CD14-positive monocyte (primary cell): ENCODE data around the gene ISLR2. TPM values are rescaled to one million over a fixed set of nuclear protein-coding genes. Genes with fewer than 3 reads are reported as not detected.
"Not testable (repeated sequence)": the region's sequence is repeated elsewhere in the genome, so short reads cannot be mapped to it uniquely, and the experiment has no call there.

Experiments used
- DNase-seq, 3 donors: peaks; one replicate each; pipeline ENCODE4 v3.0.0-alpha.2; 2011 to 2022
- H2AFZ ChIP-seq: 2 replicates; pipeline ENCODE4 v1.6.0; 2012; ENCODE audit warnings: mild to moderate bottlenecking, low read depth, low read length, inconsistent platforms; ENCODE audit not compliant: insufficient read depth, poor library complexity, severe bottlenecking
- H3K27ac ChIP-seq, 2 donors: 1 replicate in 1 of 2; 2 replicates in 1 of 2; pipeline ENCODE4 v1.5.1; 2012 to 2013; ENCODE audit warnings: low read length in 2 of 2, control low read depth in 1 of 2, inconsistent platforms in 1 of 2, low read depth in 1 of 2, mild to moderate bottlenecking in 1 of 2
- H3K27me3 ChIP-seq, 2 donors: one replicate each; pipeline versions ENCODE4 v1.6.0 to v1.6.1; 2011 to 2013; ENCODE audit warnings: low read length in 2 of 2; ENCODE audit not compliant: control insufficient read depth in 2 of 2, insufficient read depth in 2 of 2
- H3K36me3 ChIP-seq, 2 donors: replicated peaks in 1 of 2; 1 replicate in 1 of 2; 2 replicates in 1 of 2; pipeline versions ENCODE4 v1.5.1 to v1.6.1; 2012 to 2013; ENCODE audit warnings: low read length in 2 of 2, control low read depth in 1 of 2, inconsistent platforms in 1 of 2, mild to moderate bottlenecking in 1 of 2; ENCODE audit not compliant: insufficient read depth in 2 of 2, control insufficient read depth in 1 of 2
- H3K4me1 ChIP-seq, 2 donors: 1 replicate in 1 of 2; 2 replicates in 1 of 2; pipeline versions ENCODE4 v1.5.1 to v1.6.1; 2012 to 2013; ENCODE audit warnings: low read length in 2 of 2, control low read depth in 1 of 2, inconsistent platforms in 1 of 2, mild to moderate bottlenecking in 1 of 2, moderate library complexity in 1 of 2; ENCODE audit not compliant: insufficient read depth in 2 of 2, control insufficient read depth in 1 of 2
- H3K4me2 ChIP-seq: replicated peaks from 2 replicates; pipeline ENCODE3; 2012; ENCODE audit warnings: low read length, moderate library complexity, mild to moderate bottlenecking; ENCODE audit not compliant: poor library complexity, severe bottlenecking; ENCODE audit errors: extremely low read depth
- H3K4me3 ChIP-seq, 3 experiments: fragments of 200-600 bp in 1 of 3; sonication (generic) in 1 of 3; replicated peaks in 1 of 3; 1 replicate in 2 of 3; 2 replicates in 1 of 3; pipeline ENCODE4 v1.5.1; 2011 to 2013; ENCODE audit warnings: low read length in 3 of 3, mild to moderate bottlenecking in 3 of 3, control low read depth in 2 of 3, low read depth in 2 of 3, inconsistent platforms in 1 of 3, moderate library complexity in 1 of 3
- H3K79me2 ChIP-seq: 2 replicates; pipeline ENCODE4 v1.6.0; 2012; ENCODE audit warnings: mild to moderate bottlenecking, control low read depth, inconsistent platforms, low read length, moderate library complexity; ENCODE audit not compliant: insufficient read depth
- H3K9ac ChIP-seq: 2 replicates; pipeline ENCODE4 v1.6.0; 2017; ENCODE audit warnings: low read length, mild to moderate bottlenecking; ENCODE audit not compliant: insufficient read depth, poor library complexity, severe bottlenecking
- H3K9me3 ChIP-seq, 2 donors: replicated peaks in 1 of 2; 1 replicate in 1 of 2; 2 replicates in 1 of 2; pipeline versions ENCODE4 v1.5.1 to v1.6.1; 2012 to 2013; ENCODE audit warnings: low read length in 2 of 2, control low read depth in 1 of 2; ENCODE audit not compliant: control insufficient read depth in 1 of 2, insufficient read depth in 1 of 2
- H4K20me1 ChIP-seq: 2 replicates; pipeline ENCODE4 v1.6.0; 2012; ENCODE audit warnings: mild to moderate bottlenecking, low read length, control low read depth, moderate library complexity; ENCODE audit not compliant: insufficient read depth
- H3K27ac Mint-ChIP-seq, 7 donors: one replicate each; pipeline ENCODE4 v1.8.0; 2020; ENCODE audit warnings: mild to moderate bottlenecking in 7 of 7, mixed read lengths in 7 of 7, moderate library complexity in 6 of 7, inconsistent platforms in 2 of 7
- H3K27me3 Mint-ChIP-seq, 3 donors: one replicate each; pipeline ENCODE4 v1.8.0; 2021 to 2022; ENCODE audit warnings: low read depth in 3 of 3, mild to moderate bottlenecking in 3 of 3, mixed read lengths in 3 of 3, moderate library complexity in 3 of 3, inconsistent platforms in 1 of 3
- H3K36me3 Mint-ChIP-seq, 2 donors: one replicate each; pipeline ENCODE4 v1.8.0; 2020; ENCODE audit warnings: mixed read lengths in 2 of 2, inconsistent platforms in 1 of 2, mild to moderate bottlenecking in 1 of 2
- H3K4me1 Mint-ChIP-seq: one replicate; pipeline ENCODE4 v1.8.0; 2020; ENCODE audit warnings: mild to moderate bottlenecking, mixed read lengths
- H3K4me3 Mint-ChIP-seq, 2 donors: one replicate each; pipeline ENCODE4 v1.8.0; 2020; ENCODE audit warnings: mild to moderate bottlenecking in 2 of 2, mixed read lengths in 2 of 2, moderate library complexity in 1 of 2
- H3K9me3 Mint-ChIP-seq, 7 donors: one replicate each; pipeline ENCODE4 v1.8.0; 2020 to 2022; ENCODE audit warnings: mixed read lengths in 7 of 7, mild to moderate bottlenecking in 6 of 7, moderate library complexity in 6 of 7, inconsistent platforms in 2 of 7
- WGBS: methylation state at CpG from one replicate; pipeline ENCODE4 v1.1.5; 2013; ENCODE audit warnings: missing lambda C conversion rate; ENCODE audit not compliant: insufficient coverage; 5-methylcytosine and 5-hydroxymethylcytosine counted together
- intact Hi-C, 2 donors: fragments of 100-400 bp; cut with micrococcal nuclease; formaldehyde crosslinking; loops; one replicate each; pipeline versions ENCODE4 v1.15.0 to v1.15.1; 2023
- polyA plus RNA-seq, 3 donors: library from polyadenylated mRNA; depleted of rRNA in 1 of 3; unstranded in 2 of 3; stranded (reverse) in 1 of 3; fragments of 300-500 nt in 2 of 3; fragments of >200 nt in 1 of 3; fragmentation: Illumina TruSeq in 2 of 3; gene quantifications; 1 replicate in 2 of 3; 2 replicates in 1 of 3; pipeline ENCODE4 v1.2.3, GENCODE V29; 2012 to 2021
- TF ChIP-seq, protein P1 (sequence below): fragments of 200-600 bp; IDR thresholded peaks from one replicate; pipeline ENCODE4 v1.8.0; 2022; ENCODE audit warnings: antibody characterized with exemption, mild to moderate bottlenecking

ISLR2 gene
- polyA plus RNA-seq, 3 donors, result not detected

DNA sequence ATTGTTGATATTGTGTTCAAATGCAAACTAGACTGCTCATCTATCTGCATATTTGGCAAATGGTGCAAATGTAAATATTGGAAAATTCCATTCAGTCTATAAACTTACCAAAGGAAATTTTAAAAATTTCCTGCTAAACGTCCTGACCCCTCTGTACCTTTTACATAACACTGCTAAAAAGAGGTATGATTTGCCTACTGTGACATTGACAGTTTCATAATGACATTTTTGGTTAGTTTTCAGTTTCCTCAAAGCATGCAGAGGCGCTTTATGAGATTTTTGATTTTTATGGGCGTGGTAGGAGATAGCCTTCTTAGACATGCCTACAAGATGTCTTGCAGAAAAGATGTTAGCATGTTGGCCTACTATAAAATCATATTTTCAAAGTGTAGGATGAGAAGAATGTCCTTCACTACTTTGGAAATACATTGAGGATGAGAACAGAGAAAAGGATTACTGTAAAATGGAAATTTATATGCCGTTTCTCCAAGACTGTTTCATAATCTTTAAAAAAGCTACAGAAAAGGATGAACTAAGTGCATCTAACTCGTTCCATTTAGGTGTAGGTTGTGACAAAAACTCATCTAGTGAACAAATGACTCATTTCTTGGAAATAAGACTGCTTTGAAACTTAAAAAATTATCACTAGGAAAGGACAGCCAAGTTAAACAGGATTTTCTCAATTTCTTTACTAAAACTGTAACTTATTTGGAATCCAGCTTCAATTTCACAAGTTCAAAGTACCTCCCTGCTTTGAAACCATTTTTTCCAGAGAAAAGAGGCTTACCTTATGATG, 28.7 kb downstream of the ISLR2 start:
- H3K4me2 ChIP-seq, result no peak overlapping the region
- Mint-ChIP-seq H3K4me3 (peak overlapping the region in 1 of 2 donors; percentile 7), H3K27ac (no peak overlapping the region), H3K36me3 (no peaks in the 10 kb centered on the region), H3K27me3 (peaks cover 16 to 33% (median 23%) of the 10 kb centered on the region in 3 donors), H3K9me3 (peaks cover 0 to 1% (median 0%) of the 10 kb centered on the region in 7 donors), H3K4me1 (no peaks in the 10 kb centered on the region)
- H3K4me3 ChIP-seq, result no peak overlapping the region
- 83% methylated on average over 1 of the region's 5 CpGs for WGBS
- no peak for DNase-seq
- no peak overlapping the region for H3K9ac ChIP-seq
- no peaks in the 10 kb centered on the region for H3K36me3 ChIP-seq
- H2AFZ ChIP-seq, result no peak overlapping the region
- H3K27ac ChIP-seq, result no peak overlapping the region
- no peaks in the 10 kb centered on the region for H4K20me1 ChIP-seq
- peaks cover 0 to 5% of the 10 kb centered on the region in 2 donors for H3K27me3 ChIP-seq
- no peaks in the 10 kb centered on the region for H3K79me2 ChIP-seq
- H3K9me3 ChIP-seq, result no peaks in the 10 kb centered on the region
- TF ChIP-seq, protein P1, sequence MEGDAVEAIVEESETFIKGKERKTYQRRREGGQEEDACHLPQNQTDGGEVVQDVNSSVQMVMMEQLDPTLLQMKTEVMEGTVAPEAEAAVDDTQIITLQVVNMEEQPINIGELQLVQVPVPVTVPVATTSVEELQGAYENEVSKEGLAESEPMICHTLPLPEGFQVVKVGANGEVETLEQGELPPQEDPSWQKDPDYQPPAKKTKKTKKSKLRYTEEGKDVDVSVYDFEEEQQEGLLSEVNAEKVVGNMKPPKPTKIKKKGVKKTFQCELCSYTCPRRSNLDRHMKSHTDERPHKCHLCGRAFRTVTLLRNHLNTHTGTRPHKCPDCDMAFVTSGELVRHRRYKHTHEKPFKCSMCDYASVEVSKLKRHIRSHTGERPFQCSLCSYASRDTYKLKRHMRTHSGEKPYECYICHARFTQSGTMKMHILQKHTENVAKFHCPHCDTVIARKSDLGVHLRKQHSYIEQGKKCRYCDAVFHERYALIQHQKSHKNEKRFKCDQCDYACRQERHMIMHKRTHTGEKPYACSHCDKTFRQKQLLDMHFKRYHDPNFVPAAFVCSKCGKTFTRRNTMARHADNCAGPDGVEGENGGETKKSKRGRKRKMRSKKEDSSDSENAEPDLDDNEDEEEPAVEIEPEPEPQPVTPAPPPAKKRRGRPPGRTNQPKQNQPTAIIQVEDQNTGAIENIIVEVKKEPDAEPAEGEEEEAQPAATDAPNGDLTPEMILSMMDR, result no peak
- intact Hi-C loops, result no loop called here
- H3K4me1 ChIP-seq, result no peaks in the 10 kb centered on the region

- Histone ChIP-seq H3K27me3 (peaks cover 0 to 5% of the 10 kb centered on the region in 2 donors), H3K4me1 (no peaks in the 10 kb centered on the region), H4K20me1 (no peaks in the 10 kb centered on the region), H3K4me2 (no peak overlapping the region), H3K9me3 (no peaks in the 10 kb centered on the region), H3K79me2 (no peaks in the 10 kb centered on the region), H3K27ac (no peak overlapping the region), H2AFZ (no peak overlapping the region), H3K36me3 (no peaks in the 10 kb centered on the region), H3K4me3 (no peak overlapping the region), H3K9ac (no peak overlapping the region)
- Mint-ChIP-seq H3K9me3 (peaks cover 0 to 1% (median 0%) of the 10 kb centered on the region in 7 donors), H3K4me1 (no peaks in the 10 kb centered on the region), H3K4me3 (no peak overlapping the region), H3K27me3 (peaks cover 16 to 35% (median 23%) of the 10 kb centered on the region in 3 donors), H3K27ac (no peak overlapping the region), H3K36me3 (no peaks in the 10 kb centered on the region)
- intact Hi-C loops, result no loop called here
- WGBS, result no CpG with 5 or more reads among the region's 1 CpG
- DNase-seq, result no peak
- TF ChIP-seq, protein P1, result no peak
These were observed 29.4 kb downstream of the ISLR2 start for GRCh38 chr15:74159773-74160172.

DNA sequence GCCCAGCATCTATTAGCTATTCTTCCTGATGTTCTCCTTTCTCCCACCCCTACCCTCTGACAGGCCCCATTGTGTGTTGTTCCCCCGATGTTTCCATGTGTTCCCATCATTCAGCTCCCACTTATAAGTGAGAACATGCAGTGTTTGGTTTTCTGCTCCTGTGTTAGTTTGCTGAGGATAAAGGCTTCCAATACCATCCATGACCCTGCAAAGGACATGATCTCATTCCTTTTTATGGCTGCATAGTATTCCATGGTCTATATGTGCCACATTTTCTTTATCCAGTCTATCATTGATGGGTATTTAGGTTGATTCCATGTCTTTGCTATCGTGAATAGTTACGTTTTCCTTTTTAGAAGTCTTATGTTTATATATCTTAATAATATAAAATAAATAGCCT, 30.0 kb downstream of the ISLR2 start:
- H2AFZ ChIP-seq, H3K4me2 ChIP-seq, H3K4me1 ChIP-seq, H3K4me1 Mint-ChIP-seq, H3K36me3 Mint-ChIP-seq, DNase-seq, H3K79me2 ChIP-seq, H3K36me3 ChIP-seq, H3K9ac ChIP-seq, H3K27ac Mint-ChIP-seq, H4K20me1 ChIP-seq, H3K9me3 ChIP-seq, intact Hi-C loops, H3K9me3 Mint-ChIP-seq, H3K4me3 ChIP-seq, H3K27ac ChIP-seq, H3K27me3 ChIP-seq: not testable (repeated sequence)
- Mint-ChIP-seq H3K4me3 (peak overlapping the region in 1 of 2 donors; percentile 43), H3K27me3 (peaks cover 16 to 36% (median 23%) of the 10 kb centered on the region in 3 donors)
- WGBS, result no CpG with 5 or more reads among the region's 3 CpGs
